Endothelial cell of umbilical vein (primary cell): ENCODE measurements around the gene TFAP2D. TPM values are rescaled to one million over a fixed set of nuclear protein-coding genes. Genes with fewer than 3 reads are reported as not detected.

Experiments used
- BruUV-seq: library from RNA; stranded (reverse); fragments of 400-500 nt; replicated peaks from 2 replicates; lab custom pipeline; 2021; lab: Mats Ljungman, UMichigan
- CTCF ChIA-PET: fragments of 300-600, 350-600 bp; sonication (Branson Sonifier 250); formaldehyde crosslinking; loops from one replicate; lab custom pipeline; 2021; ENCODE audit warnings: antibody characterized with exemption, inconsistent platforms; lab: Charles Lee
- POLR2A ChIA-PET: fragments of 300-600, 350-600 bp; sonication (Branson Sonifier 250); formaldehyde crosslinking; loops from one replicate; lab custom pipeline; 2021; ENCODE audit warnings: antibody characterized with exemption, inconsistent platforms; lab: Charles Lee
- DNase-seq: peaks from one replicate; pipeline ENCODE4 v3.0.0-alpha.2; 2011; ENCODE audit warnings: low read depth, low spot score
- FAIRE-seq: peaks from 2 replicates; lab custom pipeline; 2011; peaks lifted over from hg19 to GRCh38; lab: Jason Lieb, UNC
- H2AFZ ChIP-seq: 2 replicates; pipeline ENCODE4 v1.6.0; 2012; ENCODE audit warnings: low read depth, low read length, control low read depth, inconsistent platforms
- H3K27ac ChIP-seq: 2 replicates; pipeline ENCODE4 v1.5.1; 2011; ENCODE audit warnings: low read depth, mild to moderate bottlenecking, control low read depth, low read length, moderate library complexity; ENCODE audit not compliant: insufficient read depth
- H3K27me3 ChIP-seq, 2 experiments: 2 replicates each; pipeline versions ENCODE4 v1.6.0 to v1.6.1; 2011; ENCODE audit warnings: low read length in 2 of 2, mixed read lengths in 1 of 2; ENCODE audit not compliant: control insufficient read depth in 2 of 2, insufficient read depth in 2 of 2
- H3K36me3 ChIP-seq, 2 experiments: 2 replicates in 1 of 2; 3 replicates in 1 of 2; pipeline ENCODE4 v1.5.1; 2011; ENCODE audit warnings: low read length in 2 of 2, mild to moderate bottlenecking in 1 of 2, moderate library complexity in 1 of 2; ENCODE audit not compliant: control insufficient read depth in 2 of 2, insufficient read depth in 2 of 2; ENCODE audit errors: extremely low read depth in 1 of 2
- H3K4me1 ChIP-seq: 3 replicates; pipeline ENCODE4 v1.5.1; 2011; ENCODE audit warnings: mild to moderate bottlenecking, low read length; ENCODE audit not compliant: control insufficient read depth, insufficient read depth; ENCODE audit errors: extremely low read depth
- H3K4me2 ChIP-seq: 2 replicates; pipeline ENCODE4 v1.6.1; 2011; ENCODE audit warnings: low read length, control low read depth, mixed read lengths; ENCODE audit not compliant: insufficient read depth
- H3K4me3 ChIP-seq, 3 experiments: fragments of 200-600 bp in 1 of 3; sonication (generic), shearing (Covaris generic) in 1 of 3; replicated peaks in 1 of 3; 2 replicates each; pipeline ENCODE4 v1.5.1; 2011 to 2016; ENCODE audit warnings: control low read depth in 3 of 3, low read length in 3 of 3, mild to moderate bottlenecking in 2 of 3, inconsistent platforms in 1 of 3, low read depth in 1 of 3, moderate library complexity in 1 of 3; ENCODE audit not compliant: insufficient read depth in 1 of 3
- H3K79me2 ChIP-seq: 2 replicates; pipeline ENCODE4 v1.6.0; 2012; ENCODE audit warnings: low read length, inconsistent platforms; ENCODE audit not compliant: control insufficient read depth, insufficient read depth
- H3K9ac ChIP-seq: replicated peaks from 2 replicates; pipeline ENCODE3; 2011; ENCODE audit warnings: low read length, control low read depth; ENCODE audit not compliant: insufficient read depth; ENCODE audit errors: extremely low read depth
- H3K9me1 ChIP-seq: replicated peaks from 3 replicates; pipeline ENCODE4 v1.6.0; 2011; ENCODE audit warnings: mild to moderate bottlenecking, low read length; ENCODE audit not compliant: control insufficient read depth, insufficient read depth; ENCODE audit errors: extremely low read depth
- H3K9me3 ChIP-seq: replicated peaks from 2 replicates; pipeline ENCODE4 v1.5.1; 2012; ENCODE audit warnings: low read length, inconsistent platforms; ENCODE audit not compliant: control insufficient read depth, insufficient read depth
- H4K20me1 ChIP-seq: replicated peaks from 2 replicates; pipeline ENCODE3; 2011; ENCODE audit warnings: mild to moderate bottlenecking, low read length; ENCODE audit not compliant: control insufficient read depth, insufficient read depth; ENCODE audit errors: extremely low read depth
- EZH2 ChIP-seq: IDR thresholded peaks from 2 replicates; pipeline ENCODE4 v1.6.1; 2012; ENCODE audit warnings: borderline replicate concordance, low read depth, mild to moderate bottlenecking, moderate library complexity, low read length, inconsistent platforms; ENCODE audit not compliant: severe bottlenecking
- POLR2AphosphoS5 ChIP-seq: IDR thresholded peaks from 2 replicates; pipeline ENCODE4 v1.6.1; 2012; ENCODE audit warnings: low read depth, mild to moderate bottlenecking, control low read depth, low read length, moderate library complexity; ENCODE audit not compliant: insufficient read depth
- dilution Hi-C: fragments of 300-500 bp; cut with MboI; formaldehyde crosslinking; loops from one replicate; pipeline ENCODE4 v1.15.0; 2019; ENCODE audit warnings: low sequenced_read_pairs; ENCODE audit not compliant: extremely low pct_ligation_motif_present
- intact Hi-C: fragments of 100-400 bp; cut with micrococcal nuclease; formaldehyde crosslinking; loops from one replicate; pipeline ENCODE4 v1.10.0; 2022
- polyA plus RNA-seq, 4 experiments: library from polyadenylated mRNA; depleted of rRNA in 3 of 4; stranded (reverse) in 3 of 4; unstranded in 1 of 4; fragments of >200 nt; gene quantifications; 2 replicates each; pipeline versions ENCODE4 v1.2.1 to v1.2.3, GENCODE V29; 2011 to 2012; ENCODE audit warnings: missing spikeins in 1 of 4
- total RNA-seq: library from RNA; stranded (reverse); gene quantifications from 2 replicates; pipeline ENCODE4 v1.2.3, GENCODE V29; 2021

The TFAP2D gene
- total and polyA plus RNA-seq, 2 donors (not counting 3 experiments of a cell fraction or from before 2014, with no cell fraction given) = not detected

DNA sequence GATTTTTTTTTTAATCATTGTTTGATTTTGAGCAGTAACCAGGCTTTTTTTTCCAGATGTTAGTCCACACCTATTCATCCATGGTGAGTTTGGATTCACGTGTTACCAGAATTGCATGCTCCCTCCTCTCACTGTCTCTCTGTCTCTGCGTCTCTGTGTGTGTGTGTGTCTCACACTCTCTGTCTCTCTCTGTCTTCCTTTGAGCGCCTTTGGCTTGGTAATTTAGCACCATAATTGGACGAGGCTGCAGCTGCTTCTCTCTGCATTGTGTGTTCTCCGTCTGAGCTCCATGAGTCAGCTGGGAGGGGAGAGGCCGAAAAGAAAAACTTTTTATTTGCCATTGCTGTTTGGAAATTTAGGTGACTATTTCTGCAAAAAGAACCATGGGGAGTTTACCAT lies 108.8 kb downstream of the TFAP2D start:
- H4K20me1 ChIP-seq = no peaks in the 10 kb centered on the region
- intact Hi-C loops (no loop called here), dilution Hi-C loops (no loop called here)
- H3K9me3 ChIP-seq = no peaks in the 10 kb centered on the region
- H3K4me1 ChIP-seq = no peaks in the 10 kb centered on the region
- no peaks in the 10 kb centered on the region for H3K36me3 ChIP-seq
- DNase-seq (no peak), FAIRE-seq (no peak)
- H3K27ac ChIP-seq = no peak overlapping the region
- POLR2A ChIA-PET = no interaction called here
- H3K9me1 ChIP-seq = no peaks in the 10 kb centered on the region
- H3K4me2 ChIP-seq = no peak overlapping the region
- BruUV-seq = no TSS peak
- H3K9ac ChIP-seq = no peak overlapping the region
- peaks cover 69 to 99% of the 10 kb centered on the region in 2 experiments for H3K27me3 ChIP-seq
- H3K79me2 ChIP-seq = no peaks in the 10 kb centered on the region
- TF ChIP-seq POLR2AphosphoS5 (no peak), EZH2 (no peak)
- H3K4me3 ChIP-seq = no peak overlapping the region
- CTCF ChIA-PET = interaction anchor here (1.5 kb wide), 1 partner anchor 1138 kb away, joined by 3 read pairs; no protein-coding TSS in a partner anchor
- no peak overlapping the region for H2AFZ ChIP-seq

Other genes starting within 250 kb of the TFAP2D start
- not detected in 2 replicates for gene TFAP2B, start 105.3 kb downstream of the TFAP2D start, total RNA-seq
- not detected in 2 replicates for gene TFAP2B, start 105.3 kb downstream of the TFAP2D start, polyA plus RNA-seq